Left lung (tissue), 10 donors: Measurements from ENCODE around the gene MAPK8IP3. TPM values are rescaled to one million over a fixed set of nuclear protein-coding genes. Genes with fewer than 3 reads are reported as not detected.
A peak's percentile ranks its signal among the peaks of the same experiment; 100 is the strongest.

Experiments used
- ATAC-seq: fragments of 200-7000 bp; cut with Tn5 transposase; one replicate; pipeline ENCODE4 v1.9.1; 2020; ENCODE audit warnings: moderate library complexity
- DNase-seq, 4 donors: peaks; one replicate each; pipeline ENCODE4 v3.0.0-alpha.2; 2013 to 2020
- H3K27ac ChIP-seq, 2 donors: fragments of 200-600 bp; sonication (generic) in 1 of 2; one replicate each; pipeline versions ENCODE4 v1.5.0 to v1.8.0; 2020 to 2021
- H3K27me3 ChIP-seq, 2 donors: fragments of 200-600 bp; sonication (generic) in 1 of 2; one replicate each; pipeline versions ENCODE4 v1.5.0 to v1.8.0; 2020 to 2021
- H3K36me3 ChIP-seq, 2 donors: fragments of 200-600 bp; sonication (generic) in 1 of 2; one replicate each; pipeline versions ENCODE4 v1.5.0 to v1.8.0; 2020 to 2021
- H3K4me1 ChIP-seq, 2 donors: fragments of 200-600 bp; one replicate each; pipeline ENCODE4 v1.8.0; 2021
- H3K4me3 ChIP-seq, 2 donors: fragments of 200-600 bp; sonication (generic) in 1 of 2; one replicate each; pipeline versions ENCODE4 v1.5.0 to v1.8.0; 2020 to 2021; ENCODE audit warnings: mild to moderate bottlenecking in 1 of 2
- H3K9me3 ChIP-seq, 2 donors: fragments of 200-600 bp; sonication (generic) in 1 of 2; one replicate each; pipeline versions ENCODE4 v1.5.0 to v1.8.0; 2020 to 2021
- CTCF ChIP-seq, 2 donors: fragments of 200-600 bp; sonication (generic) in 1 of 2; IDR thresholded peaks; one replicate each; pipeline versions ENCODE4 v1.5.0 to v1.8.0; 2021; ENCODE audit warnings: antibody characterized with exemption in 2 of 2
- intact Hi-C, 2 donors: fragments of 100-400 bp; cut with DNase I; formaldehyde crosslinking; loops; one replicate each; pipeline versions ENCODE4 v1.11.2 to v1.14.2; 2022
- polyA plus RNA-seq, 6 donors: library from polyadenylated mRNA; unstranded; fragments of 120-200 nt; gene quantifications; one replicate each; pipeline ENCODE4 v1.2.1, GENCODE V29; 2013; ENCODE audit not compliant: insufficient read length in 6 of 6
- total RNA-seq, 2 donors: library from RNA; stranded (reverse); fragmentation: NEBNext Ultra II Directional; extraction: Animal tissue kit (Norgen Biotek cat#: 25700); gene quantifications; one replicate each; pipeline ENCODE4 v1.2.1, GENCODE V29; 2021
- donor health status: DM: no; HTN: yes; CAD: no.
- donor health status: DM: no; HTN: no; CAD: no.

MAPK8IP3 gene
- total and polyA plus RNA-seq, 8 donors: 48.1 to 85.9 (median 64.0) TPM

DNA sequence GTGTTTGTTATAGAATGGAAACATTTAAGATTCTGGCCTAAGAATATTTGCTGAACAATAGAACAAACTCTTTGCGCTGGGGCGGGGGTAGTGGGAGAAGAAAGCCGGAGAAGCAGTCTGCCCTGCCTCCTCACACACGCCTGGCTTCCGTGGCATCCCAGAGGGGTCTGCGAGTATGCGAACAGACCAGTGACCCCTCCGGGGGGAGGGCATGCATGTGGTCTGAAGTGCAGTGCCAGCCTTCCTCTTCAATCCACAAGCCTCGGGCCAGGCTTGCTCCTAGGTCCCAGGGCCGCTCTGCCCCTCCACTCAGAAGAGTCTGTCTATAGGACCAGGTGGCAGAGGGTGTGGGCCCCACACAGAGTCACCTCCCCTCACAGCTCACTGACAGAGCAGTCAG is 101.6 kb downstream of the MAPK8IP3 start:
- no peak overlapping the region for H3K27ac ChIP-seq
- H3K27me3 ChIP-seq: no peaks in the 10 kb centered on the region
- peak in 1 of 4 donors; percentile 37 for DNase-seq
- peaks cover 0 to 37% of the 10 kb centered on the region in 2 donors for H3K36me3 ChIP-seq
- H3K4me3 ChIP-seq: no peak overlapping the region
- intact Hi-C loops: no loop called here
- H3K4me1 ChIP-seq: peaks cover 0 to 2% of the 10 kb centered on the region in 2 donors
- no peak for TF ChIP-seq CTCF (IDR thresholded peaks at IDR 0.05)
- no peak for ATAC-seq
- no peaks in the 10 kb centered on the region for H3K9me3 ChIP-seq

DNA sequence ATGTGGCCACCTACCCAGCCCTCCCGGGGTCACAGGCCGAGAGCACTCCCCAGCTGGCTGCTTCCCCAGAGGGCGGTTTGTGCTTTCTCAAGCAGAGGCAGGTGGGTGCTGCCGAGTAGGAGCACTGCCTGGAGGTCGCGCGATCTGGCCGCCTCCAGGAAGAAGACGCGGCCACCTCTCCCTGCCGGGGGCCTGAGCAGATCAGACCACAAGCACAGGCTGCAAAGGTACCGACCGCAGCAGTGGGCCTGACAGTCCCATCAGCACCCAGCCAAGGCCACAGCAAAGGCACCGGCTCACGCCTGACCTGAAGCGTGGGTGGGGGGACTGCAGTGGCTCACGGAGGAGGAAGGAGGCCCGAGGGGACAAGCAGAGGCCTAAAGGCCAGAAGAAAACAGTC is 102.7 kb downstream of the MAPK8IP3 start:
- TF ChIP-seq CTCF (IDR thresholded peaks at IDR 0.05): no peak
- intact Hi-C loops: no loop called here
- DNase-seq (peak in 1 of 4 donors; percentile 47), ATAC-seq (no peak)
- H3K27ac ChIP-seq: no peak overlapping the region
- H3K9me3 ChIP-seq: no peaks in the 10 kb centered on the region
- H3K27me3 ChIP-seq: no peaks in the 10 kb centered on the region
- peaks cover 0 to 7% of the 10 kb centered on the region in 2 donors for H3K4me1 ChIP-seq
- peaks cover 0 to 45% of the 10 kb centered on the region in 2 donors for H3K36me3 ChIP-seq
- H3K4me3 ChIP-seq: no peak overlapping the region

- no peak for TF ChIP-seq CTCF (IDR thresholded peaks at IDR 0.05)
- ATAC-seq: no peak
Measured at GRCh38 chr16:1809281-1809801, 103.3 kb downstream of the MAPK8IP3 start.

GRCh38 chr16:1810106-1810505 is 104.1 kb downstream of the MAPK8IP3 start:
- H3K4me3 ChIP-seq: no peak overlapping the region
- no peak overlapping the region for H3K27ac ChIP-seq
- intact Hi-C loops: no loop called here
- H3K4me1 ChIP-seq: peaks cover 0 to 7% of the 10 kb centered on the region in 2 donors
- DNase-seq (peak in 1 of 4 donors; percentile 57), ATAC-seq (no peak)
- H3K36me3 ChIP-seq: peaks cover 0 to 55% of the 10 kb centered on the region in 2 donors
- no peaks in the 10 kb centered on the region for H3K27me3 ChIP-seq
- TF ChIP-seq CTCF (IDR thresholded peaks at IDR 0.05): no peak
- H3K9me3 ChIP-seq: no peaks in the 10 kb centered on the region

More at GRCh38 chr16:1809281-1809801, 103.3 kb downstream of the MAPK8IP3 start:
- Histone ChIP-seq H3K27ac (no peak overlapping the region), H3K4me1 (peaks cover 0 to 7% of the 10 kb centered on the region in 2 donors), H3K27me3 (no peaks in the 10 kb centered on the region), H3K36me3 (peaks cover 0 to 51% of the 10 kb centered on the region in 2 donors), H3K4me3 (no peak overlapping the region), H3K9me3 (no peaks in the 10 kb centered on the region)
- intact Hi-C loops: no loop called here
- DNase-seq: peak in 1 of 4 donors; percentile 57

- Histone ChIP-seq H3K9me3 (no peaks in the 10 kb centered on the region), H3K4me3 (no peak overlapping the region), H3K27me3 (no peaks in the 10 kb centered on the region), H3K27ac (no peak overlapping the region), H3K36me3 (peaks cover 0 to 60% of the 10 kb centered on the region in 2 donors), H3K4me1 (peaks cover 0 to 7% of the 10 kb centered on the region in 2 donors)
- ATAC-seq (no peak), DNase-seq (peak in 1 of 4 donors; percentile 33)
- intact Hi-C loops: no loop called here
- TF ChIP-seq CTCF (IDR thresholded peaks at IDR 0.05): no peak
Measured at GRCh38 chr16:1810536-1810935, 104.5 kb downstream of the MAPK8IP3 start.
